ENCODE results near the gene CAPNS2.

DNA sequence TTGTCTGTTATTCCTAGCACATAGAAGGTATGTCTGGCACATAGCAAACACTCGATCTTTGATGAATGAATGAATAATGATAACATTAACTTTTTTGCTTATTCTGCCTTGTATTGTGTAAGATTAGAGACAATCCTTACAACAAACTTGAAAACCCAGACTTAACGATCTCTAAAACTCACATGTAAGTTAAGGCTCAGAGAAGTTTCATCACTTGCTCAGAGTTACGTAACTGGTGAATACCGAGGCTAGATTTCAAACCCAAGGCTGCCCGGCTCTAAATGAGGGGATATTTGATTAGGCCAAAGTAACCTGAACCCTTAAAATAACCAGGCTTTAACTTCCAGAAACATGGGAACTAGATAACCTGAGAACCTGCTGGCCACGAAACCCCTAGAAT is 22.3 kb downstream of the CAPNS2 start:
- TF ChIP-seq, protein P1, sequence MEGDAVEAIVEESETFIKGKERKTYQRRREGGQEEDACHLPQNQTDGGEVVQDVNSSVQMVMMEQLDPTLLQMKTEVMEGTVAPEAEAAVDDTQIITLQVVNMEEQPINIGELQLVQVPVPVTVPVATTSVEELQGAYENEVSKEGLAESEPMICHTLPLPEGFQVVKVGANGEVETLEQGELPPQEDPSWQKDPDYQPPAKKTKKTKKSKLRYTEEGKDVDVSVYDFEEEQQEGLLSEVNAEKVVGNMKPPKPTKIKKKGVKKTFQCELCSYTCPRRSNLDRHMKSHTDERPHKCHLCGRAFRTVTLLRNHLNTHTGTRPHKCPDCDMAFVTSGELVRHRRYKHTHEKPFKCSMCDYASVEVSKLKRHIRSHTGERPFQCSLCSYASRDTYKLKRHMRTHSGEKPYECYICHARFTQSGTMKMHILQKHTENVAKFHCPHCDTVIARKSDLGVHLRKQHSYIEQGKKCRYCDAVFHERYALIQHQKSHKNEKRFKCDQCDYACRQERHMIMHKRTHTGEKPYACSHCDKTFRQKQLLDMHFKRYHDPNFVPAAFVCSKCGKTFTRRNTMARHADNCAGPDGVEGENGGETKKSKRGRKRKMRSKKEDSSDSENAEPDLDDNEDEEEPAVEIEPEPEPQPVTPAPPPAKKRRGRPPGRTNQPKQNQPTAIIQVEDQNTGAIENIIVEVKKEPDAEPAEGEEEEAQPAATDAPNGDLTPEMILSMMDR (conservative IDR thresholded peaks at IDR 0.05) = no peak
- no peak for TF ChIP-seq EZH2 (IDR thresholded peaks at IDR 0.05; ENCODE audit: low read depth)

All from PC-9 (cell line).